HCT116 (cell line): Measurements from ENCODE around the gene PDE1C. TPM values are rescaled to one million over a fixed set of nuclear protein-coding genes. Genes with fewer than 3 reads are reported as not detected.

ENCODE experiments used
- ATAC-seq: fragments of 200-7000 bp; cut with Tn5 transposase; 2 replicates; pipeline ENCODE4 v1.9.1; 2020; ENCODE audit warnings: mild to moderate bottlenecking, moderate library complexity
- BruUV-seq: library from RNA; stranded (reverse); fragments of 400-500 nt; replicated peaks from 2 replicates; lab custom pipeline; 2021; lab: Mats Ljungman, UMichigan
- CTCF ChIA-PET: fragments of 300-600 bp; sonication (Branson Sonifier 250); formaldehyde crosslinking; loops from one replicate; lab custom pipeline; 2021; ENCODE audit warnings: antibody characterized with exemption; lab: Charles Lee
- POLR2A ChIA-PET: fragments of 300-600, 350-600 bp; sonication (Branson Sonifier 250); formaldehyde crosslinking; loops from one replicate; lab custom pipeline; 2021; ENCODE audit warnings: antibody characterized with exemption; lab: Charles Lee
- RAD21 ChIA-PET, 2 experiments: fragments of 300-600 bp; sonication (Branson Sonifier 250); formaldehyde crosslinking; loops; one replicate each; lab custom pipeline; 2023; ENCODE audit warnings: low total read pairs in 2 of 2; ENCODE audit not compliant: uncharacterized antibody in 2 of 2, unreplicated experiment in 2 of 2, low non-redundant PET in 1 of 2; lab: Charles Lee
- DNase-seq: peaks from one replicate; pipeline ENCODE4 v3.0.0-alpha.2; 2010; ENCODE audit warnings: low read depth, low spot score
- H2AFZ ChIP-seq: fragments of 200-600 bp; shearing (Covaris generic), sonication (generic); 2 replicates; pipeline ENCODE4 v1.6.1; 2017; ENCODE audit warnings: low read depth, mixed run types, mixed read lengths, antibody characterized with exemption, low read length; ENCODE audit not compliant: poor library complexity, severe bottlenecking
- H3K27ac ChIP-seq: 2 replicates; pipeline ENCODE4 v1.5.1; 2012; ENCODE audit warnings: low read depth, low read length
- H3K27me3 ChIP-seq: fragments of 200-600 bp; sonication (generic); 2 replicates; pipeline ENCODE4 v1.6.1; 2016; ENCODE audit warnings: mixed run types, low read length, mixed read lengths; ENCODE audit not compliant: insufficient read depth
- H3K36me3 ChIP-seq, 2 experiments: fragments of 200-500 bp in 1 of 2; fragments of 200-600 bp in 1 of 2; sonication (Bioruptor generic) in 1 of 2; sonication (generic) in 1 of 2; 2 replicates each; pipeline versions ENCODE4 v1.5.1 to v1.6.1; 2014 to 2016; ENCODE audit warnings: low read length in 2 of 2, inconsistent platforms in 1 of 2, mixed read lengths in 1 of 2, mixed run types in 1 of 2; ENCODE audit not compliant: insufficient read depth in 2 of 2, control insufficient read depth in 1 of 2
- H3K4me1 ChIP-seq, 2 experiments: fragments of 200-600 bp in 1 of 2; sonication (generic) in 1 of 2; 2 replicates each; pipeline versions ENCODE4 v1.5.1 to v1.6.1; 2012 to 2017; ENCODE audit warnings: low read length in 2 of 2, inconsistent platforms in 1 of 2, mild to moderate bottlenecking in 1 of 2, mixed read lengths in 1 of 2, mixed run types in 1 of 2, moderate library complexity in 1 of 2; ENCODE audit not compliant: insufficient read depth in 2 of 2, control insufficient read depth in 1 of 2
- H3K4me2 ChIP-seq: fragments of 200-600 bp; sonication (generic); 2 replicates; pipeline ENCODE4 v1.6.1; 2017; ENCODE audit warnings: mixed run types, low read length, mixed read lengths
- H3K4me3 ChIP-seq, 2 experiments: fragments of 200-600 bp in 1 of 2; sonication (generic) in 1 of 2; replicated peaks in 1 of 2; 2 replicates each; pipeline ENCODE4 v1.5.1; 2011 to 2016; ENCODE audit warnings: low read length in 2 of 2, control low read depth in 1 of 2, low read depth in 1 of 2, mild to moderate bottlenecking in 1 of 2, mixed read lengths in 1 of 2, mixed run types in 1 of 2
- H3K79me2 ChIP-seq: fragments of 200-600 bp; sonication (generic); 2 replicates; pipeline ENCODE4 v1.6.1; 2017; ENCODE audit warnings: mild to moderate bottlenecking, mixed run types, low read length, moderate library complexity, mixed read lengths; ENCODE audit not compliant: insufficient read depth
- H3K9ac ChIP-seq: fragments of 200-600 bp; sonication (generic); 2 replicates; pipeline ENCODE4 v1.6.1; 2016; ENCODE audit warnings: low read length, mixed read lengths
- H3K9me2 ChIP-seq: fragments of 200-600 bp; sonication (generic), shearing (Covaris generic); 2 replicates; pipeline ENCODE4 v1.6.1; 2017; ENCODE audit warnings: mixed run types, mild to moderate bottlenecking, moderate library complexity; ENCODE audit not compliant: insufficient read depth
- H3K9me3 ChIP-seq, 2 experiments: fragments of 200-500 bp in 1 of 2; fragments of 200-600 bp in 1 of 2; sonication (Bioruptor generic) in 1 of 2; sonication (generic) in 1 of 2; 2 replicates each; pipeline ENCODE4 v1.6.1; 2014 to 2017; ENCODE audit warnings: low read length in 2 of 2, mixed read lengths in 2 of 2, inconsistent platforms in 1 of 2, low read depth in 1 of 2, mild to moderate bottlenecking in 1 of 2, mixed run types in 1 of 2, moderate library complexity in 1 of 2; ENCODE audit not compliant: control insufficient read depth in 1 of 2, insufficient read depth in 1 of 2
- H4K20me1 ChIP-seq: fragments of 200-600 bp; sonication (generic), shearing (Covaris generic); 2 replicates; pipeline ENCODE4 v1.6.1; 2017; ENCODE audit warnings: mixed run types, mild to moderate bottlenecking, moderate library complexity; ENCODE audit not compliant: insufficient read depth
- CEBPB ChIP-seq: IDR thresholded peaks from 2 replicates; pipeline ENCODE4 v1.6.1; 2012; ENCODE audit warnings: low read depth
- CTCF ChIP-seq, 3 experiments: fragments of 200-600 bp in 1 of 3; sonication (generic) in 1 of 3; IDR thresholded peaks in 2 of 3; conservative IDR thresholded peaks in 1 of 3; 2 replicates each; pipeline ENCODE4 v1.5.1; 2012 to 2017; ENCODE audit warnings: low read depth in 2 of 3, low read length in 2 of 3, antibody characterized with exemption in 1 of 3, borderline replicate concordance in 1 of 3, control low read depth in 1 of 3, mild to moderate bottlenecking in 1 of 3, mixed read lengths in 1 of 3, mixed run types in 1 of 3, moderate library complexity in 1 of 3; ENCODE audit not compliant: insufficient read depth in 1 of 3
- EGR1 ChIP-seq: IDR thresholded peaks from 2 replicates; pipeline ENCODE4 v1.6.1; 2012; ENCODE audit warnings: low read depth
- ELF1 ChIP-seq: IDR thresholded peaks from 2 replicates; pipeline ENCODE4 v1.6.1; 2012; ENCODE audit warnings: low read depth, borderline replicate concordance
- EZH2 ChIP-seq: fragments of 200-600 bp; sonication (generic); IDR thresholded peaks from 2 replicates; pipeline ENCODE4 v1.6.1; 2017; ENCODE audit warnings: antibody characterized with exemption, mixed run types
- EZH2phosphoT487 ChIP-seq: fragments of 200-600 bp; IDR thresholded peaks from 2 replicates; pipeline ENCODE4 v1.6.1; 2018; ENCODE audit warnings: antibody characterized with exemption, borderline replicate concordance
- MAX ChIP-seq: IDR thresholded peaks from 2 replicates; pipeline ENCODE4 v1.6.1; 2012
- REST ChIP-seq: IDR thresholded peaks from 2 replicates; pipeline ENCODE4 v1.6.1; 2012; ENCODE audit warnings: low read depth
- SP1 ChIP-seq: IDR thresholded peaks from 2 replicates; pipeline ENCODE4 v1.6.1; 2012; ENCODE audit warnings: low read depth
- YY1 ChIP-seq: IDR thresholded peaks from 2 replicates; pipeline ENCODE4 v1.6.1; 2011; ENCODE audit warnings: low read length, low read depth, moderate library complexity, mild to moderate bottlenecking; ENCODE audit not compliant: insufficient replicate concordance; ENCODE audit errors: extremely low read depth
- ZFX ChIP-seq: fragments of 450-650 bp; IDR thresholded peaks from 2 replicates; pipeline ENCODE4 v1.6.1; 2017
- ZNF274 ChIP-seq: fragments of 200-500 bp; sonication (Bioruptor generic); IDR thresholded peaks from 2 replicates; pipeline ENCODE4 v1.6.1; 2014; ENCODE audit warnings: mild to moderate bottlenecking, low read depth, low read length, inconsistent platforms
- intact Hi-C: fragments of 100-400 bp; cut with micrococcal nuclease; formaldehyde crosslinking; loops from 2 replicates; pipeline ENCODE4 v1.10.0; 2022
- total RNA-seq: library from RNA; stranded (reverse); gene quantifications from one replicate; pipeline ENCODE4 v1.2.1, GENCODE V29; 2021; ENCODE audit not compliant: unreplicated experiment
- TF ChIP-seq, protein P1 (sequence below): IDR thresholded peaks from 2 replicates; pipeline ENCODE4 v1.6.1; 2011; ENCODE audit warnings: mild to moderate bottlenecking, low read length, moderate library complexity; ENCODE audit not compliant: insufficient replicate concordance; ENCODE audit errors: extremely low read depth

Gene PDE1C
- total RNA-seq, 1 experiment from 2014 or later: 0.17 TPM

DNA sequence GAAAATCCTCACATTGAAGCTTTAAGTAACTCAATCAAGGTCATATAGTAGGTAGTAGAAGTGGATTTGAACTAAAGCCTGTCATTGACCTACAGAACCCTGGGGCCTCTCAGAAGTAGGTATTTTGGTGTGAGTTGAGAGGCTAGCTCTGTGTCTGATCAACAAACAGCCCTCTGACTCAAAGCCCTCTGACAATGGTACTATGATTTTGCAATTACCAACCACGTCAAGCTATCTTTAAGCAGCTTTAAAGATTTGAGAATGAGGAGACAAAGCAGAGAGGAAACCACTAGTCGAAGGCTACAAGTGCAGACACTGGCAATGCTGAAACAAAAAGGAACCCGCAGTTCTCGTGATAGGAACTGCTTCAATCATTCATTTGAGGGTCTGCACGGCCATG is 19.0 kb upstream of the PDE1C start:
- Histone ChIP-seq H3K36me3 (no peaks in the 10 kb centered on the region), H4K20me1 (no peaks in the 10 kb centered on the region), H3K9ac (no peak overlapping the region), H3K4me1 (no peaks in the 10 kb centered on the region), H3K9me3 (no peaks in the 10 kb centered on the region), H3K4me2 (no peak overlapping the region), H3K9me2 (no peaks in the 10 kb centered on the region), H2AFZ (no peak overlapping the region), H3K79me2 (no peaks in the 10 kb centered on the region), H3K27ac (no peak overlapping the region), H3K27me3 (0 out of 2 replicates have a peak, but pooled peaks cover 4% of the 10 kb centered on the region), H3K4me3 (no peak overlapping the region)
- intact Hi-C loops: no loop called here
- TF ChIP-seq EZH2phosphoT487 (no peak), EZH2 (no peak)
- RAD21 ChIA-PET: no interaction called here
- no peak for ATAC-seq
- no TSS peak for BruUV-seq
- POLR2A ChIA-PET: no interaction called here
- CTCF ChIA-PET: no interaction called here
- no peak for DNase-seq

DNA sequence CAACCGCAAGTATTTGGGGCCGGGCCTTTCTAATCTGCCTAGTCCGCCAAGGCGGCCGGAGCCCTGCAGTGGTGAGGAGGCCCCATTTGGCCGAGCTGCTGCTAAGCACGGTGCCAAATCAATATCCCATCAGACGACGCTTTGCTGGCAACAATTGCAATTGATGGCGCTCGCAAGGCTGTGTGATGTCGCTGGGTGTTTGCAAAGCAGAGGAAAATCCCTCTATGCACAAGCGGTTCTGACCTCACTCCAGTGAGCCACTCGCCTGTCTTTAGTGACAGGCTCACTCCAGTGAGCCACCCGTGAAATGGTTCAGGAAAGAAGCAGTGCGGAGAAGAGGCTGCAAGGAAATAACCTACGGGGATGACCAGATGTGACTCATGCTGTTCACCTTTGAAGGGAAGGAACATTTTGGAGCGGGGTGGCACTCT is 18.3 kb upstream of the PDE1C start:
- Histone ChIP-seq H3K4me2 (no peak overlapping the region), H3K27ac (no peak overlapping the region), H3K79me2 (no peaks in the 10 kb centered on the region), H3K9me2 (no peaks in the 10 kb centered on the region), H3K9ac (no peak overlapping the region), H3K27me3 (0 out of 2 replicates have a peak, but pooled peaks cover 4% of the 10 kb centered on the region), H3K36me3 (no peaks in the 10 kb centered on the region), H3K9me3 (no peaks in the 10 kb centered on the region), H4K20me1 (no peaks in the 10 kb centered on the region), H2AFZ (no peak overlapping the region), H3K4me1 (no peaks in the 10 kb centered on the region), H3K4me3 (no peak overlapping the region)
- no TSS peak for BruUV-seq
- no peak for DNase-seq
- intact Hi-C loops: no loop called here
- no peak for ATAC-seq
- RAD21 ChIA-PET: no interaction called here
- CTCF ChIA-PET: no interaction called here
- POLR2A ChIA-PET: no interaction called here
- TF ChIP-seq CTCF (IDR thresholded peaks at IDR 0.05 in 2 of 3, conservative IDR thresholded peaks at IDR 0.05 in 1 of 3; ENCODE audit: borderline replicate concordance in 1 of 3, insufficient read depth in 1 of 3, low read depth in 2 of 3, low read length in 2 of 3) (no peak), REST (no peak), EGR1 (no peak), ZNF274 (no peak), YY1 (no peak), SP1 (no peak), ZFX (no peak), MAX (no peak), CEBPB (no peak), ELF1 (no peak)
- TF ChIP-seq, protein P1, sequence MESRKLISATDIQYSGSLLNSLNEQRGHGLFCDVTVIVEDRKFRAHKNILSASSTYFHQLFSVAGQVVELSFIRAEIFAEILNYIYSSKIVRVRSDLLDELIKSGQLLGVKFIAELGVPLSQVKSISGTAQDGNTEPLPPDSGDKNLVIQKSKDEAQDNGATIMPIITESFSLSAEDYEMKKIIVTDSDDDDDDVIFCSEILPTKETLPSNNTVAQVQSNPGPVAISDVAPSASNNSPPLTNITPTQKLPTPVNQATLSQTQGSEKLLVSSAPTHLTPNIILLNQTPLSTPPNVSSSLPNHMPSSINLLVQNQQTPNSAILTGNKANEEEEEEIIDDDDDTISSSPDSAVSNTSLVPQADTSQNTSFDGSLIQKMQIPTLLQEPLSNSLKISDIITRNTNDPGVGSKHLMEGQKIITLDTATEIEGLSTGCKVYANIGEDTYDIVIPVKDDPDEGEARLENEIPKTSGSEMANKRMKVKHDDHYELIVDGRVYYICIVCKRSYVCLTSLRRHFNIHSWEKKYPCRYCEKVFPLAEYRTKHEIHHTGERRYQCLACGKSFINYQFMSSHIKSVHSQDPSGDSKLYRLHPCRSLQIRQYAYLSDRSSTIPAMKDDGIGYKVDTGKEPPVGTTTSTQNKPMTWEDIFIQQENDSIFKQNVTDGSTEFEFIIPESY: no peak
